CD4-positive, alpha-beta T cell (primary cell): Measurements from ENCODE around the gene SCRG1. TPM values are rescaled to one million over a fixed set of nuclear protein-coding genes. Genes with fewer than 3 reads are reported as not detected.

Source experiments
- ATAC-seq: fragments of 200-7000 bp; cut with Tn5 transposase; one replicate; pipeline ENCODE4 v1.10.0; 2022; ENCODE audit warnings: mild to moderate bottlenecking; ENCODE audit not compliant: poor library complexity
- CTCF ChIA-PET: fragments of 350-600 bp; sonication (Branson Sonifier 250); formaldehyde crosslinking; loops from one replicate; lab custom pipeline; 2021; ENCODE audit warnings: antibody characterized with exemption, inconsistent platforms; lab: Charles Lee
- POLR2A ChIA-PET: fragments of 350-600 bp; sonication (Branson Sonifier 250); formaldehyde crosslinking; loops from one replicate; lab custom pipeline; 2021; ENCODE audit warnings: antibody characterized with exemption, inconsistent platforms; lab: Charles Lee
- DNase-seq, 14 experiments: peaks; one replicate each; pipeline ENCODE4 v3.0.0-alpha.2; 2013 to 2020; ENCODE audit warnings: mixed read lengths in 2 of 14
- H3K27ac ChIP-seq, 2 donors: one replicate each; pipeline versions ENCODE4 v1.5.1 to v1.7.0; 2013; ENCODE audit warnings: low read length in 2 of 2, low read depth in 1 of 2, mild to moderate bottlenecking in 1 of 2
- H3K27me3 ChIP-seq, 2 experiments: 1 replicate in 1 of 2; 2 replicates in 1 of 2; pipeline versions ENCODE4 v1.6.1 to v1.7.0; 2013; ENCODE audit warnings: low read length in 2 of 2, control low read depth in 1 of 2, mild to moderate bottlenecking in 1 of 2, moderate library complexity in 1 of 2; ENCODE audit not compliant: insufficient read depth in 2 of 2, control insufficient read depth in 1 of 2
- H3K36me3 ChIP-seq: one replicate; pipeline ENCODE4 v1.6.1; 2013; ENCODE audit warnings: low read length, control low read depth; ENCODE audit not compliant: insufficient read depth
- H3K4me1 ChIP-seq: one replicate; pipeline ENCODE4 v1.6.1; 2013; ENCODE audit warnings: low read length, control low read depth; ENCODE audit not compliant: insufficient read depth
- H3K4me3 ChIP-seq: one replicate; pipeline ENCODE4 v1.5.1; 2013; ENCODE audit warnings: mild to moderate bottlenecking, low read length, moderate library complexity
- H3K9me3 ChIP-seq, 2 experiments: 1 replicate in 1 of 2; 2 replicates in 1 of 2; pipeline versions ENCODE4 v1.6.1 to v1.7.0; 2013; ENCODE audit warnings: low read length in 2 of 2, mild to moderate bottlenecking in 2 of 2, control low read depth in 1 of 2, moderate library complexity in 1 of 2; ENCODE audit not compliant: control insufficient read depth in 1 of 2, insufficient read depth in 1 of 2
- H3K27ac Mint-ChIP-seq: one replicate; pipeline ENCODE4 v1.8.0; 2020; ENCODE audit warnings: mixed read lengths
- H3K27me3 Mint-ChIP-seq: one replicate; pipeline ENCODE4 v1.8.0; 2021; ENCODE audit warnings: mixed read lengths
- H3K36me3 Mint-ChIP-seq: one replicate; pipeline ENCODE4 v1.8.0; 2021; ENCODE audit warnings: low read depth, mixed read lengths
- H3K4me1 Mint-ChIP-seq: one replicate; pipeline ENCODE4 v1.8.0; 2021; ENCODE audit warnings: low read depth, mixed read lengths
- H3K4me3 Mint-ChIP-seq: one replicate; pipeline ENCODE4 v1.8.0; 2020; ENCODE audit warnings: mild to moderate bottlenecking, mixed read lengths
- H3K9me3 Mint-ChIP-seq: one replicate; pipeline ENCODE4 v1.8.0; 2020; ENCODE audit warnings: mixed read lengths
- intact Hi-C, 2 experiments: fragments of 100-400 bp; cut with DNase I in 1 of 2; cut with micrococcal nuclease in 1 of 2; formaldehyde crosslinking; loops; one replicate each; pipeline versions ENCODE4 v1.15.1 to v1.9.0; 2023 to 2025; cut with DNase I, micrococcal nuclease
- total RNA-seq, 174 experiments: library from RNA in 2 of 174; stranded (reverse) in 2 of 174; gene quantifications; one replicate each; pipeline ENCODE4 v1.2.3 and lab custom pipeline; 2021 to 2026
- TF ChIP-seq, protein P1 (sequence below): fragments of 200-600 bp; IDR thresholded peaks from one replicate; pipeline ENCODE4 v1.8.0; 2022; ENCODE audit warnings: antibody characterized with exemption, mild to moderate bottlenecking

The SCRG1 gene
- total RNA-seq, 2 experiments from 2014 or later = not detected

DNA sequence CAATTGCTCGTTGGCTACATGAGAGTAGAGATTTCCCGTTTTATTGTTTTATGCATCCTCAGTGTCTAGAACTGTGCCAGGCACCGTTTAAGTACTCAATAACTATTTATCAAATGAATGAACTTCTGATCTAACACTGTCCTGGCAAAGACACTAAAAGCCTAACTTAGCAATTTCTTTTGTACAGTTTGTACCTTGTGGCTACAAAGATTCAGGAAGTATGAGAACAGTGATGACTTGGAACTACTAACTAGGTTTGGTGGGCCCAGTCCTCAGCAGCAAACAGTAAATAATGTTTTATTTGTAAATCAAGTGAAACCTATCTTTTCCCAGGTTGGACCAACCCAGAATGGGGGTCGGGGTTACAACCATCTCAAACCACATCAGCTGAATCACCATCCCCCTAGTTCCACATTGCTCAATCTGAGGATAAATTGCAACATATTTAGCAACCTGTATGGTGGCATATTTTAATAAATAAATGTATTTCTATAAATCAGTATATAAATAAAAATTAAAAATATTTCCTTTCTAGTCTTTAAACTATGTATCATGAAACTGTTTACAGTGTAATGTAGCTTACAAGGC lies 12.3 kb upstream of the SCRG1 start:
- TF ChIP-seq, protein P1, sequence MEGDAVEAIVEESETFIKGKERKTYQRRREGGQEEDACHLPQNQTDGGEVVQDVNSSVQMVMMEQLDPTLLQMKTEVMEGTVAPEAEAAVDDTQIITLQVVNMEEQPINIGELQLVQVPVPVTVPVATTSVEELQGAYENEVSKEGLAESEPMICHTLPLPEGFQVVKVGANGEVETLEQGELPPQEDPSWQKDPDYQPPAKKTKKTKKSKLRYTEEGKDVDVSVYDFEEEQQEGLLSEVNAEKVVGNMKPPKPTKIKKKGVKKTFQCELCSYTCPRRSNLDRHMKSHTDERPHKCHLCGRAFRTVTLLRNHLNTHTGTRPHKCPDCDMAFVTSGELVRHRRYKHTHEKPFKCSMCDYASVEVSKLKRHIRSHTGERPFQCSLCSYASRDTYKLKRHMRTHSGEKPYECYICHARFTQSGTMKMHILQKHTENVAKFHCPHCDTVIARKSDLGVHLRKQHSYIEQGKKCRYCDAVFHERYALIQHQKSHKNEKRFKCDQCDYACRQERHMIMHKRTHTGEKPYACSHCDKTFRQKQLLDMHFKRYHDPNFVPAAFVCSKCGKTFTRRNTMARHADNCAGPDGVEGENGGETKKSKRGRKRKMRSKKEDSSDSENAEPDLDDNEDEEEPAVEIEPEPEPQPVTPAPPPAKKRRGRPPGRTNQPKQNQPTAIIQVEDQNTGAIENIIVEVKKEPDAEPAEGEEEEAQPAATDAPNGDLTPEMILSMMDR = no peak
- no peaks in the 10 kb centered on the region for H3K9me3 Mint-ChIP-seq
- no peaks in the 10 kb centered on the region for H3K27me3 Mint-ChIP-seq
- no peak for DNase-seq
- Histone ChIP-seq H3K4me3 (no peak overlapping the region), H3K36me3 (no peaks in the 10 kb centered on the region), H3K27ac (no peak overlapping the region), H3K4me1 (no peaks in the 10 kb centered on the region), H3K9me3 (no peaks in the 10 kb centered on the region), H3K27me3 (no peaks in the 10 kb centered on the region)
- no peaks in the 10 kb centered on the region for H3K36me3 Mint-ChIP-seq
- H3K27ac Mint-ChIP-seq = no peak overlapping the region
- no peak overlapping the region for H3K4me3 Mint-ChIP-seq
- no peak for ATAC-seq
- CTCF ChIA-PET = interaction anchor here (0.5 kb wide), 1 partner anchor 9 kb away, joined by 3 read pairs; no protein-coding TSS in a partner anchor
- POLR2A ChIA-PET = interaction anchor here (1.3 kb wide), 1 partner anchor 77 kb away, joined by 4 read pairs; the partner anchor contains the start of gene HMGB2
- H3K4me1 Mint-ChIP-seq = no peaks in the 10 kb centered on the region
- intact Hi-C loops = loop anchor here in 1 of 2 experiments (10.0 kb wide), 1 partner anchor 714 kb away; no protein-coding TSS in a partner anchor

DNA sequence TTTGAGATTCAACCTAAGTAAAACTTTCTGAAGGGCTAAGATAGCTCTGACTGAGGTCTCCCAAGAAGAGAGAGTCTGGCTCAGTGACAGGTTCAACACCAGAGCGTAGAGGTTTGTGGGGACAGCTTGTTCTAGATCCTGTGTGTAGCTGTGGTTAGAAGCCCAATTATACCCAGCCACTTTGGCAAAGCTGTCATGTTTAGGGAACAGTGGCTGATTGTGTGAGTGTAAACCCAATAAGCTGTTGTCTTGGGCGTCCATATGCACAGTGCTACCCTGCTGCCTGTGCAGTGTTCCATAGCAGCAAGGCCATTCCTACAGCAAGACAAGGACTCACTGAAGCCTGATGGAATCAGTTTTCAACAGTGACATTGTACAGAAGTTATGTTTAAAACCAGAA lies 11.2 kb upstream of the SCRG1 start:
- no peaks in the 10 kb centered on the region for H3K36me3 ChIP-seq
- Mint-ChIP-seq H3K9me3 (no peaks in the 10 kb centered on the region), H3K36me3 (no peaks in the 10 kb centered on the region), H3K27me3 (no peaks in the 10 kb centered on the region), H3K4me3 (no peak overlapping the region), H3K27ac (no peak overlapping the region), H3K4me1 (no peaks in the 10 kb centered on the region)
- H3K27ac ChIP-seq = no peak overlapping the region
- POLR2A ChIA-PET = interaction anchor here (1.9 kb wide), 1 partner anchor 38 kb away, joined by 4 read pairs; no protein-coding TSS in a partner anchor
- no peaks in the 10 kb centered on the region for H3K27me3 ChIP-seq
- ATAC-seq = no peak
- no peaks in the 10 kb centered on the region for H3K4me1 ChIP-seq
- H3K9me3 ChIP-seq = no peaks in the 10 kb centered on the region
- CTCF ChIA-PET = no interaction called here
- H3K4me3 ChIP-seq = no peak overlapping the region
- intact Hi-C loops = loop anchor here in 1 of 2 experiments (10.0 kb wide), 1 partner anchor 715 kb away; no protein-coding TSS in a partner anchor
- DNase-seq = no peak
- TF ChIP-seq, protein P1 = no peak

DNA sequence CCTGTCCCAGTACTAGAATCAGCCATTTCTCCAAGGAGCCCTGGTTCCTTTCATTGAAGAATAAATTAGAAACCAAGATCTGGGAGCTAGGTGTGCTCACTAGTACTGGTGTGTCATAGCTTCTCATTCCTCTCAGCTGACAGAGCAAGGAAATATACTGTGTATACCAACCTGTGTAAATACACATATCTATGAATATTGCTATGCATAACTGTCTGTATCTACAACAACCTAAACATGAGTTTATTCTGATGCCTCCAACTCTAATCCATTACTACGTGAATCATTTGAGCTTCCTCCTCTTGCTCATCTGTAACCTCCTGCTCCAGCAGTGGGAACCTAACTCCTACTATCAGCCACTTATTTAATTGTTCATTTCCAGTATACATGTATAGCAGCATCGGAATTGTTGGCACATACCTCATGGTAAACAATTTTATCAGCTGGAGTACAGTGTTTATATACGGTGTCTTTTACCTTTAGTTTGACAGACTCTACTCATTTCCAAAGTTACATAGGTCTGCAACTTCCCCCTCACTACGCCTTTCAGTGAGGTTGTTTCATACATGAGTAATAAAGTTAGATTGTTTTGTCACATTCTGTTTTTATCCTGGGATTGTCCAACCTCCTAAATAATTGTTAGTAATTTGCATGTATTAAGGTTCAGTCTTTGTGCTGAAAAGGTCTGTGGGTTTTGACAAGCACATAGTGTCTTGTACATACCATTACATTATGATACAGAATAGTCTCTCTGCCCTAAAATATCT lies 7.1 kb upstream of the SCRG1 start:
- intact Hi-C loops = no loop called here
- ChIA-PET CTCF (interaction anchor here (0.5 to 0.8 kb wide), 2 partner anchors 43 to 87 kb away, joined by 3 to 4 read pairs; no protein-coding TSS in a partner anchor), POLR2A (interaction anchor here (0.5 kb wide), 1 partner anchor 10 kb away, joined by 3 read pairs; no protein-coding TSS in a partner anchor)
- H3K4me3 ChIP-seq = no peak overlapping the region
- H3K4me3 Mint-ChIP-seq = no peak overlapping the region
- H3K27ac Mint-ChIP-seq = no peak overlapping the region
- H3K27me3 Mint-ChIP-seq = no peaks in the 10 kb centered on the region
- no peak overlapping the region for H3K27ac ChIP-seq
- DNase-seq (no peak), ATAC-seq (no peak)
- TF ChIP-seq, protein P1 = no peak
- no peaks in the 10 kb centered on the region for H3K4me1 Mint-ChIP-seq
- no peaks in the 10 kb centered on the region for H3K36me3 Mint-ChIP-seq
- H3K9me3 Mint-ChIP-seq = no peaks in the 10 kb centered on the region
- no peaks in the 10 kb centered on the region for H3K36me3 ChIP-seq
- no peaks in the 10 kb centered on the region for H3K27me3 ChIP-seq
- H3K9me3 ChIP-seq = no peaks in the 10 kb centered on the region
- no peaks in the 10 kb centered on the region for H3K4me1 ChIP-seq
